Adrenal gland (tissue), 12 donors: ENCODE results near the gene B3GNT2. TPM values are rescaled to one million over a fixed set of nuclear protein-coding genes. Genes with fewer than 3 reads are reported as not detected.
"Not testable (repeated sequence)": the region's sequence is repeated elsewhere in the genome, so short reads cannot be mapped to it uniquely, and the experiment has no call there.

ENCODE experiments used
- DNase-seq, 7 donors: peaks; one replicate each; pipeline ENCODE4 v3.0.0-alpha.2; 2019 to 2020
- H3K27ac ChIP-seq, 5 donors: fragments of 200-600 bp; sonication (generic) in 4 of 5; 1 replicate in 3 of 5; 2 replicates in 2 of 5; pipeline versions ENCODE4 v1.5.1 to v1.8.0; 2016 to 2020; ENCODE audit warnings: mild to moderate bottlenecking in 1 of 5
- H3K27me3 ChIP-seq: fragments of 200-600 bp; 2 replicates; pipeline ENCODE4 v1.8.0; 2021
- H3K36me3 ChIP-seq, 2 donors: fragments of 200-600 bp; replicated peaks in 1 of 2; 1 replicate in 1 of 2; 2 replicates in 1 of 2; pipeline versions ENCODE4 v1.5.1 to v1.8.0; 2018 to 2022
- H3K4me1 ChIP-seq, 2 donors: fragments of 200-600 bp; replicated peaks in 1 of 2; 1 replicate in 1 of 2; 2 replicates in 1 of 2; pipeline versions ENCODE4 v1.5.1 to v1.8.0; 2018 to 2021
- H3K4me3 ChIP-seq, 4 donors: fragments of 200-600 bp; sonication (generic) in 3 of 4; one replicate each; pipeline ENCODE4 v1.5.1; 2016 to 2018
- H3K9me3 ChIP-seq, 3 donors: fragments of 200-600 bp; sonication (generic) in 1 of 3; replicated peaks in 1 of 3; 1 replicate in 2 of 3; 2 replicates in 1 of 3; pipeline versions ENCODE4 v1.5.1 to v1.8.0; 2016 to 2021
- CTCF ChIP-seq, 6 experiments: fragments of 450-650 bp in 4 of 6; fragments of 200-600 bp in 2 of 6; sonication (generic) in 1 of 6; IDR thresholded peaks; 1 replicate in 5 of 6; 2 replicates in 1 of 6; pipeline versions ENCODE4 v1.5.1 to v1.8.0; 2016 to 2021; ENCODE audit warnings: antibody characterized with exemption in 6 of 6, mild to moderate bottlenecking in 2 of 6, moderate library complexity in 1 of 6
- POLR2A ChIP-seq, 2 donors: fragments of 450-650 bp; IDR thresholded peaks; one replicate each; pipeline ENCODE4 v1.6.1; 2017; ENCODE audit warnings: antibody characterized with exemption in 2 of 2, mild to moderate bottlenecking in 2 of 2, moderate library complexity in 1 of 2
- WGBS, 4 donors: extraction: QIAGEN DNeasy Blood & Tissue Kit in 2 of 4; methylation state at CpG; one replicate each; pipeline versions ENCODE4 v1.1.5 to v1.1.7; 2013 to 2017; 5-methylcytosine and 5-hydroxymethylcytosine counted together
- intact Hi-C, 2 donors: fragments of 100-400 bp; cut with DNase I; formaldehyde crosslinking; loops; one replicate each; pipeline versions ENCODE4 v1.14.1 to v1.15.0; 2022 to 2023
- polyA plus RNA-seq, 3 donors: library from polyadenylated mRNA; stranded (reverse); fragments of 200-250 nt in 2 of 3; fragments of 350-450 nt in 1 of 3; fragmentation: Illumina TruSeq in 1 of 3; extraction: RNeasy Lipid Tissue Mini Kit (QIAGEN cat#74804) in 1 of 3; gene quantifications; one replicate each; pipeline ENCODE4 v1.2.3, GENCODE V29; 2013 to 2014
- total RNA-seq, 9 donors: library from RNA; depleted of rRNA in 4 of 9; stranded (reverse); fragments of >200 nt in 4 of 9; fragments of 120-200 nt in 1 of 9; fragmentation: NEBNext Ultra II Directional in 1 of 9; extraction: Animal tissue kit (Norgen Biotek cat#: 25700) in 1 of 9; gene quantifications; one replicate each; pipeline versions ENCODE4 v1.1.0 to v1.2.4, GENCODE V29; 2013 to 2023
- donor health status: healthy with polysubstance abuse.
- donor health status: Bipolar disorder and iron deficiency.
- donor health status: DM: yes; HTN: yes; CAD: no.
- donor health status: DM: no; HTN: no; CAD: no.
- donor health status: DM: no; HTN: no; CAD: no.
- donor health status: DM: yes; HTN: yes; CAD: no.

Gene B3GNT2
- total and polyA plus RNA-seq, 12 donors: 7.1 to 40.0 (median 18.4) TPM

GRCh38 chr2:62196278-62196901 is 475 bp downstream of the B3GNT2 start:
- H3K27ac ChIP-seq: peak overlapping the region; percentile 86 to 98 (median 93)
- H3K27me3 ChIP-seq: no peaks in the 10 kb centered on the region
- peaks cover 10 to 44% of the 10 kb centered on the region in 2 donors for H3K4me1 ChIP-seq
- 0% methylated on average over 2 to 63 of the region's 63 CpGs for WGBS, 4 donors
- peak in 6 of 7 donors; percentile 58 to 72 (median 64) for DNase-seq
- H3K9me3 ChIP-seq: no peaks in the 10 kb centered on the region
- TF ChIP-seq CTCF (IDR thresholded peaks at IDR 0.05) (no peak), POLR2A (IDR thresholded peaks at IDR 0.05) (no peak)
- intact Hi-C loops: loop anchor here in 1 of 2 donors (10.0 kb wide), 2 partner anchors 88 to 218 kb away; no protein-coding TSS in a partner anchor
- no peaks in the 10 kb centered on the region for H3K36me3 ChIP-seq
- H3K4me3 ChIP-seq: peak overlapping the region; percentile 88 to 99 (median 97)

GRCh38 chr2:62197011-62197924 is 1.4 kb downstream of the B3GNT2 start:
- DNase-seq: peak; percentile 40 to 69 (median 56)
- H3K36me3 ChIP-seq: no peaks in the 10 kb centered on the region
- peaks cover 10 to 53% of the 10 kb centered on the region in 2 donors for H3K4me1 ChIP-seq

GRCh38 chr2:62197925-62198633 is 2.2 kb downstream of the B3GNT2 start:
- no peaks in the 10 kb centered on the region for H3K27me3 ChIP-seq
- no peaks in the 10 kb centered on the region for H3K9me3 ChIP-seq
- TF ChIP-seq POLR2A (IDR thresholded peaks at IDR 0.05): no peak
- no peak for TF ChIP-seq CTCF (IDR thresholded peaks at IDR 0.05)
- WGBS, 4 donors: 17 to 26% (median 22%) methylated on average over 5 of the region's 5 CpGs
- peak overlapping the region in 3 of 5 donors; percentile 93 to 98 (median 97) for H3K27ac ChIP-seq
- peak overlapping the region in 2 of 4 donors; percentile 97 to 99 for H3K4me3 ChIP-seq
- no peak for DNase-seq
- no peaks in the 10 kb centered on the region for H3K36me3 ChIP-seq
- H3K4me1 ChIP-seq: peaks cover 10 to 61% of the 10 kb centered on the region in 2 donors
- intact Hi-C loops: loop anchor here in 1 of 2 donors (10.0 kb wide), 2 partner anchors 87 to 217 kb away; no protein-coding TSS in a partner anchor

More at GRCh38 chr2:62197011-62197924, 1.4 kb downstream of the B3GNT2 start:
- 0 to 1% (median 1%) methylated on average over 33 to 48 of the region's 48 CpGs for WGBS, 4 donors
- TF ChIP-seq POLR2A (IDR thresholded peaks at IDR 0.05) (no peak), CTCF (IDR thresholded peaks at IDR 0.05) (peak in 1 of 6 experiments; percentile 7)
- Histone ChIP-seq H3K9me3 (no peaks in the 10 kb centered on the region), H3K27me3 (no peaks in the 10 kb centered on the region), H3K27ac (peak overlapping the region in 4 of 5 donors; percentile 86 to 98 (median 95)), H3K4me3 (peak overlapping the region in 3 of 4 donors; percentile 97 to 99 (median 97))
- intact Hi-C loops: loop anchor here in 1 of 2 donors (10.0 kb wide), 2 partner anchors 88 to 218 kb away; no protein-coding TSS in a partner anchor

DNA sequence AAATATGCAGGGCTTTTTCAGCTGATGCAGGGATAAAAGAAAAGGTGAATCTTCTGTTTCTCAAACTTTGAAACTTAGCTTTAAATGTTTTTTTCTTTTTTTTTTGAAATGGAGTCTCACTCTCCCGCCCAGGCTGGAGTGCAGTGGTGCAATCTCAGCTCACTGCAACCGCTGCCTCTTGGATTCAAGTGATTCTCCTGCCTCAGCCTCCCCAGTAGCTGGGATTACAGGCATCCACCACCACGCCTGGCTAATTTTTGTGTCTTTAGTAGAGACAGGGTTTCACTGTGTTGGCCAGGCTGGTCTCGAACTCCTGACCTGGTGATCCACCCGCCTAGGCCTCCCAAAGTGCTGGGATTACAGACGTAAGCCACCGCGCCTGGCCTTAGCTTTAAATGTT is 2.9 kb downstream of the B3GNT2 start:
- not testable (repeated sequence) for H3K36me3 ChIP-seq, H3K9me3 ChIP-seq, H3K27ac ChIP-seq, H3K27me3 ChIP-seq, H3K4me3 ChIP-seq, DNase-seq
- intact Hi-C loops: loop anchor here in 1 of 2 donors (10.0 kb wide), 2 partner anchors 86 to 216 kb away; no protein-coding TSS in a partner anchor
- H3K4me1 ChIP-seq: peaks cover 13 to 64% of the 10 kb centered on the region in 2 donors
- 89 to 96% (median 95%) methylated on average over 8 of the region's 8 CpGs for WGBS, 4 donors
